ENCODE measurements around the gene ARL2. TPM values are rescaled to one million over a fixed set of nuclear protein-coding genes. Genes with fewer than 3 reads are reported as not detected.
A peak's percentile ranks its signal among the peaks of the same experiment; 100 is the strongest.
"Not testable (repeated sequence)": the region's sequence is repeated elsewhere in the genome, so short reads cannot be mapped to it uniquely, and the experiment has no call there.

The ARL2 gene
- polyA plus RNA-seq (2013, experiment 1 of 2): 156 TPM
- 189 TPM for polyA plus RNA-seq (2013, experiment 2 of 2)

DNA sequence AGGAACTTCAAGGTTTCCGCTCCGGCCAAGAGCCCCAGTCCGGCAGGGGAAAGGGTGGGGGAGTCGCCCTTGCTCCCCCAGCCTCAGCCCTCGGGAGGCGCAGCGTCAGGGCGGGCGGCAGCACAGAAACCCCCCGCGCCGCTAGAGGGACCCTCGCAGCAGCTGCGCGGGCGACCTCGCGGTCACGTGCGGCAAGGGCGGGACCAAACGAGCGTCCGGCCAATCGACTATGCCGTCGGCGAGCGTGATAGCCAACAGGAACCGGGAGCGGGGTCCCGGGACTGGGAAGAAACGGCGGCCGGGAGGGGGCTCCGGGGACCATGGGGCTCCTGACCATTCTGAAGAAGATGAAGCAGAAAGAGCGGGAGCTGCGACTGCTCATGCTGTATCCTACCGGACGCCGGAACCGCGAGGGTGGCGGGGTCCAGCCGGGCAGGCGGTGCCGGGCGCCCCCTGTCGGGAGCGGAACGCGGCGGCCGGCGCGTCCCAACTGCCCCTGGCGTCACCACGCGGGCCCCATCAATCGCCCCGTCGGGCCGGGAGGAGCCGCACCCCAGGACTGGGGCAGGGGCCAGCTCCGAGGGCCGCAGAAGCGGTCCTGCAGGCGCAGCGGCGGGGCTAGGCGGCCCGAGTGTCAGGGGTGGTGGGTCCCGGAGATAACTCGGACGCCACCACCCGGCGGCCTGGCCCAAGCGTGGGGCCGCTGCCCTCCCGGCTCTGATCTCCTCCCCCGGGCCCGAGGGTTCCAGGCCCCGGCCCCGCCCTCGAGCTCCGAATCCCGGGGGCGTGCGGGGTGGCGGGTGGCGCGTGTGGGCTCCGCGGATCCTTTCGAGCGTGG lies at the start of gene ARL2:
TSS of gene ARL2 (plus strand) at position 273 of the 838 bp plus-strand sequence. CDS start at position 321, 48 bp downstream.
- Histone ChIP-seq H3K27me3 (ENCODE audit: insufficient read depth, low read length) (no peaks in the 10 kb centered on the region), H3K27ac (ENCODE audit: low read depth, low read length) (peak within 1 kb of the TSS; percentile 97), H3K4me1 (ENCODE audit: insufficient read depth, low read length) (peaks cover 4% of the 10 kb centered on the region; the same call in 1 of the 2 replicates), H3K36me3 (ENCODE audit: insufficient read depth, low read length) (peaks cover 16% of the 10 kb centered on the region), H3K9ac (ENCODE audit: low read depth, low read length) (peak within 1 kb of the TSS; percentile 83), H3K9me3 (ENCODE audit: insufficient read depth, low read depth, low read length) (no peaks in the 10 kb centered on the region), H3K4me3 (ENCODE audit: low read length) (peak within 1 kb of the TSS; percentile 77)
- under 1% methylated on average over 96 of the region's 96 CpGs for WGBS

DNA sequence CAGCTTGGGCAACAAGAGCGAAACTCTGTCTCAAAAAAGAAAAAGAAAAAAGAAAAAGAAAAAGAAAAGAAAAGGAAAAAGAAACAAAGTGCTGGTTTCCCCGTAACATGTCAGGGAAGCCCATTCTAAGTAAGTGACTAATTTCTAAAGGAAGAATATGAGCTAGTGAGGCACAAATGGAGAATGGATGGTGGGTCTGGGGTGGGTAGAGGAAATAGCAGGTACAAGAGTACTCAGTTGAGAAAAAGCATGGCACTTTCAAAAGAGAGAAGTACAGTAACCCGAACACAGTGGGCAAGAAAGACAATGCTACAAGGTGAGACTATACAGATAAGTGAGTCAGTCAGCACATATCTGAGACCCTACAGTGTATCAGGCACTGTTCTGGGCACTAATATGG lies 46.6 kb upstream of the ARL2 start:
- H3K4me3 ChIP-seq (ENCODE audit: low read length): no peak overlapping the region
- no peaks in the 10 kb centered on the region for H3K36me3 ChIP-seq (ENCODE audit: insufficient read depth, low read length)
- H3K9me3 ChIP-seq (ENCODE audit: insufficient read depth, low read depth, low read length): no peaks in the 10 kb centered on the region
- 96% methylated on average over 3 of the region's 3 CpGs for WGBS
- no peaks in the 10 kb centered on the region for H3K27me3 ChIP-seq (ENCODE audit: insufficient read depth, low read length)
- no peaks in the 10 kb centered on the region for H3K4me1 ChIP-seq (ENCODE audit: insufficient read depth, low read length)
- H3K9ac ChIP-seq (ENCODE audit: low read depth, low read length): no peak overlapping the region
- no peak overlapping the region for H3K27ac ChIP-seq (ENCODE audit: low read depth, low read length)

DNA sequence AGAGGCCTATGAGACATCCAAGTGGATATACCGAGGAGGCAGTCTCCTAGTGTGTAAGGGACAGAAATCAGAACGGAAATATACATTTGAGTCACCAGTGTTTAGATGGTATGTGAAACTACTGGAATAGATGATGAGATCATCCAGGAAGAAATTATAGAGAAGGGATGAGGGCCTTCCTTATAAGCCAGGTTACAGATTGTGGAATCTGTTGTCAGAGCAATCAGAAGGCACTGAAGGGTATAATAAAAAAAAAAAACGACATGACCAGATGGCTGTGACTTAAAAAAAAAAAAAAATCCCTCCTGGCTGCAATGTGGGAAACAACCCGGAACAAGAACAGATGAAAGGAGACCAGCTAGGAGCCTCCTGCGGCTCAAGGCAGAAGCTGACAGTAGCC lies 44.8 kb upstream of the ARL2 start:
- no peak overlapping the region for H3K27ac ChIP-seq (ENCODE audit: low read depth, low read length)
- no peak overlapping the region for H3K4me3 ChIP-seq (ENCODE audit: low read length)
- no peaks in the 10 kb centered on the region for H3K9me3 ChIP-seq (ENCODE audit: insufficient read depth, low read depth, low read length)
- no peaks in the 10 kb centered on the region for H3K27me3 ChIP-seq (ENCODE audit: insufficient read depth, low read length)
- no peaks in the 10 kb centered on the region for H3K36me3 ChIP-seq (ENCODE audit: insufficient read depth, low read length)
- WGBS: 80% methylated on average over 5 of the region's 5 CpGs
- H3K4me1 ChIP-seq (ENCODE audit: insufficient read depth, low read length): no peaks in the 10 kb centered on the region
- H3K9ac ChIP-seq (ENCODE audit: low read depth, low read length): no peak overlapping the region

DNA sequence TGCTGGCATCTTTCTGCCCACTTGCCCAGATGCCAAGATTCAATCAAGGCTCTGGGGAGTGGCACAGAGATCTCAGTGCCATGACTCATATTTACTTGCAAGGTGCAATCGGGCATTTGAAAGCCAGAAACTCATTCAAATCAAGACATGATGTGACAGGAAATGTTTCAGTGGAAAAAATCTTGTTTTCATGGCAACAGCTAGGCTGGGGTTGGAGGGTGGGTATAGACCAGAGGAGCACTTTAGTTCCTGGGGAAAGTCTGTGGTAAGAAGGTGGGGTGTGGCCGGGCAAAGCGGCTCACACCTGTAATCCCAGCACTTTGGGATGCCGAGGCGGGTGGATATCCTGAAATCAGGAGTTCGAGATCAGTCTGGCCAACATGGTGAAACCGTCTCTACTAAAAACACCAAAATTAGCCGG lies 43.2 kb upstream of the ARL2 start:
- no peak overlapping the region for H3K27ac ChIP-seq (ENCODE audit: low read depth, low read length)
- WGBS: 95% methylated on average over 8 of the region's 8 CpGs

DNA sequence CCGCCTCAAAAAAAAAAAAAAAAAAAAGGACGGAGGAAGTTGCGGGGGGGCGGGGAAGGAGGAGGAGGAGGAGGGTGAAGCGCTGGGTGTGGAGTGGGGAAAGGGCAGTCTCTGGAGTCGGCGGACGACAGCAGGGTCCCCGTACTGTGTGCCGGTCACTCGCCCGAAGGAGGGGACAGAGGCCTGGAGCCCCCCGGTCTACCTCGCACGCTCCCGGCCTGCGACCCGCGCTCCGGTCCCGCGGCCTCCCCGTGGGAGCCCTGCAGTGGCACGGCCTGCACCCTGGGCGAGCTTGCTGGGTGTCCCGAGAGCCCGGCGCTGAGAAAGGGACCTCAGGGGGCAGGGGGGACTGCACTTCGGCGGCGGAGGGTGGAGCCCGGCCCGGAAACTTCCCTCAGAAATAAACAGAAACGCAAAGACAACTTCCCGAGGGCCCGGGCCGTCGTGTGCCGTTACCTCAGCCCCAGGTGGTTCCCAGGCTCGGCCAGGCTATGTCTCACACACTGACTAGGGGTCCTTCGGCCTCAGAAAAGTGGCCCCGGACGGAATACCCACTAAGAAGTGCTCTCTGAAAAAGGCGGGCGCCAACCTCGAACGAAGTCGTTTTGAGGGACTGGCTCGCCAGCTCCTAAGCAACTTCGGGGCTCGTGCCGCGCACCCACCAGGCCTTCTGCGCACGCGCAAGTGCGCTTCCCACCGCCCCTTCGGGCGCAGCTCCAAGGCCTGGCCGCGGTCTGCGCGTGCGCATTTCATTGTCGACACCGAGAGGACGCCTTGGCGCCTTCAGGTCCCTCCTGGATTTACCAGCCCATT lies 42.3 kb upstream of the ARL2 start, which contains the start of gene MAJIN:
TSS of gene MAJIN (minus strand) at position 688 of the 813 bp plus-strand sequence. CDS start 12,703 bp downstream, outside the sequence.
- no peaks in the 10 kb centered on the region for H3K36me3 ChIP-seq (ENCODE audit: insufficient read depth, low read length)
- 92% methylated on average over 69 of the region's 69 CpGs for WGBS
- H3K9me3 ChIP-seq (ENCODE audit: insufficient read depth, low read depth, low read length): no peaks in the 10 kb centered on the region
- no peaks in the 10 kb centered on the region for H3K27me3 ChIP-seq (ENCODE audit: insufficient read depth, low read length)
- no peak within 1 kb of the TSS for H3K4me3 ChIP-seq (ENCODE audit: low read length)
- no peak within 1 kb of the TSS for H3K9ac ChIP-seq (ENCODE audit: low read depth, low read length)
- no peak within 1 kb of the TSS for H3K27ac ChIP-seq (ENCODE audit: low read depth, low read length)
- no peaks in the 10 kb centered on the region for H3K4me1 ChIP-seq (ENCODE audit: insufficient read depth, low read length)

More for the DNA sequence above, 43.2 kb upstream of the ARL2 start:
- no peaks in the 10 kb centered on the region for H3K9me3 ChIP-seq (ENCODE audit: insufficient read depth, low read depth, low read length)
- no peak overlapping the region for H3K4me3 ChIP-seq (ENCODE audit: low read length)
- no peaks in the 10 kb centered on the region for H3K36me3 ChIP-seq (ENCODE audit: insufficient read depth, low read length)
- no peak overlapping the region for H3K9ac ChIP-seq (ENCODE audit: low read depth, low read length)
- H3K4me1 ChIP-seq (ENCODE audit: insufficient read depth, low read length): no peaks in the 10 kb centered on the region
- no peaks in the 10 kb centered on the region for H3K27me3 ChIP-seq (ENCODE audit: insufficient read depth, low read length)

DNA sequence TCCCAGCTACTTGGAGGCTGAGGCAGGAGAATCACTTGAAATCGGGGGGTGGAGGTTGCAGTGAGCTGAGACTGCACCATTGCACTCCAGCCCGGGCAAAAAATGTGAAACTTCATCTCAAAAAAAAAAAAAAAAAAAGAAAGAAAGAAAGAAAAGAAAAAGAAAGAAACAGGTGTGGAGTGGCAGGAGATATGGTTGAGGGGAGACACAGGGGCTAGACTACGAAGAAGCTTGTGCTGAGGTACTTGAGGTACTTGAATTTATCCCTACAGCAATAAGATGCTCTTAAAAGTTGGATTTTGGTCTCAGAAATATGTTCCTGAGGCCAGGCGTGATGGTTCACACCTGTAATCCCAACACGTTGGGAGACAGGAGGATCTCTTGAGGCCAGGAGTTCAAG lies 39.8 kb upstream of the ARL2 start:
- H3K4me3 ChIP-seq (ENCODE audit: low read length): no peak overlapping the region
- H3K36me3 ChIP-seq (ENCODE audit: insufficient read depth, low read length): no peaks in the 10 kb centered on the region
- 82% methylated on average over 4 of the region's 5 CpGs for WGBS
- H3K27me3 ChIP-seq (ENCODE audit: insufficient read depth, low read length): no peaks in the 10 kb centered on the region
- H3K27ac ChIP-seq (ENCODE audit: low read depth, low read length): no peak overlapping the region
- H3K9ac ChIP-seq (ENCODE audit: low read depth, low read length): no peak overlapping the region
- no peaks in the 10 kb centered on the region for H3K9me3 ChIP-seq (ENCODE audit: insufficient read depth, low read depth, low read length)
- no peaks in the 10 kb centered on the region for H3K4me1 ChIP-seq (ENCODE audit: insufficient read depth, low read length)

DNA sequence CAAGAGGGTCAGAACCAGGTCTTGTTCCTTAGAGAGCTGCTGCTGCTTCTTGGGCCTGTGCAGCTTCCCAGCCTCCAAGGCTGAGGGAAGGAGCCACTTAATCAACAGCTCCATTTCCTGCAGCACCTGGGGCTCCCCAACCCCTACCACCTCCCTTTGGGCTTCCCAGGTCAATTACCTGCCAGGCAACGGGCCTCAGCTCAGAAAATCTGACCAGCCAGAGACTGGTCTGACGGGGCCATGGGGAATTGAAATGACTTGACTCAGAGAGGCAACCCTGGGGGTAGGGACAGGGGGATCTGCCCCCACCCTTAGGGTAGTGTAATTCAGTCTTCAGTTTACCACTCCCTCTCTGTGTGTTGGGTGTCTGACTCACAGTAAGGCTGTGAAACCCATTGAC lies 37.3 kb upstream of the ARL2 start:
- Histone ChIP-seq H3K9ac (ENCODE audit: low read depth, low read length) (no peak overlapping the region), H3K9me3 (ENCODE audit: insufficient read depth, low read depth, low read length) (no peaks in the 10 kb centered on the region), H3K27ac (ENCODE audit: low read depth, low read length) (no peak overlapping the region), H3K4me3 (ENCODE audit: low read length) (no peak overlapping the region), H3K4me1 (ENCODE audit: insufficient read depth, low read length) (no peaks in the 10 kb centered on the region), H3K27me3 (ENCODE audit: insufficient read depth, low read length) (no peaks in the 10 kb centered on the region), H3K36me3 (ENCODE audit: insufficient read depth, low read length) (no peaks in the 10 kb centered on the region)
- 77% methylated on average over 2 of the region's 2 CpGs for WGBS

DNA sequence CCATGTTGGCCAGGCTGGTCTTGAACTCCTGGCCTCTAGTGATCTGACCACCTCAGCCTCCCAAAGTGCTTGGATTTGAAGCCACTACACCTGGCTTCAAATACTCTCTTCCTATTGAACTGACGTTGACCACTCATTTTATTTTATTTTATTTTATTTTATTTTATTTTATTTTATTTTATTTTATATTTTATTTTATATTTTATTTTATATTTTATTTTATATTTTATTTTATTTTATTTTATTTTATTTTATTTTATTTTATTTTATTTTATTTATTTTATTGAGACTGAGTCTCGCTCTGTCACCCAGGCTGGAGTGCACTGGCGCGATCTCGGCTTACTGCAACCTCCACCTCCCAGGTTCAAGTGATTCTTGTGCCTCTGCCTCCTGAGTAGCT lies 30.6 kb upstream of the ARL2 start:
- H3K9me3 ChIP-seq (ENCODE audit: insufficient read depth, low read depth, low read length); H3K9ac ChIP-seq (ENCODE audit: low read depth, low read length); H3K4me3 ChIP-seq (ENCODE audit: low read length); H3K36me3 ChIP-seq (ENCODE audit: insufficient read depth, low read length); H3K4me1 ChIP-seq (ENCODE audit: insufficient read depth, low read length); H3K27me3 ChIP-seq (ENCODE audit: insufficient read depth, low read length); H3K27ac ChIP-seq (ENCODE audit: low read depth, low read length): not testable (repeated sequence)
- 82% methylated on average over 4 of the region's 5 CpGs for WGBS

DNA sequence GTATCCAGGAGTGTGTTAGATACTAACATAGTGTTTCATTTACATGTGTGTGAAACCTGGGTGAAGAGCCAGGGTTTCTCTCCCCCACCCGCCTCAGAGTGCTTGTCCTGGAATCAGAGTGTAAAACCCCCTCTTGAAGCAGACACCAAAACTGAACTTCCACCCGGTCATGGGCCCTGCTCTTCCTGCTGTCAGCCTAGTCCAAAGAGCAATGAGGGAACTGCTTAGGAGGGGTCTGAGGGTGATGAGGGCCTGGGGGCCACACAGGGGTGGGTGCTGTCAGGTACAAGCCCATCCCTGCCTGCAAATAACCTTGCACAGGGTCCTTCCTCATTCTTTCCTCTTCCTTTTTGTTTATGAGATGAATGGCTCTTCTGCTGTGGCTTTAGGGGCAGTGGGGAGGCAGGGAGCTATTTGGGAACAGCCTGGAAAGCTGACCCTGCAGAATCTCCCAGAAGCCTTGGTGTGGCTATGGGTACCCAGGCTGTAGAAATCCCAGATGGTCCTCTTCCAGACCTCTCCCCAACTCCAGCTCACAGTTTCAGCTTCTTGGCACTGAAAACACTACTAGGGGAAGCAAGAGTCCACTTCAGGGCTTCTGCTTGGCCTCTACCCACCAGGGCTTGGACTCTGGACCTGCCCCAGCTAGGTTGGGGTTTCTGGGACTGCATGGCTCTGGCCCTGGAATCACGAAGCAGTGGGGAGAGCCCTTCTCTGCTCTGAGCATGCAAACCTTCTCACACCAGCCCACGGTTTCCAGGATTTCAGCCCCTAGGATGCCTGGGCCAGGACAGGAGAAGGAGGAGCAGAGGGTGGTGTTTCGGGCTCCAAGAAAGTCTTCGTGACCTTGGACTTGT lies 25.7 kb upstream of the ARL2 start:
- Histone ChIP-seq H3K4me1 (ENCODE audit: insufficient read depth, low read length) (no peaks in the 10 kb centered on the region), H3K9ac (ENCODE audit: low read depth, low read length) (no peak overlapping the region), H3K9me3 (ENCODE audit: insufficient read depth, low read depth, low read length) (no peaks in the 10 kb centered on the region), H3K36me3 (ENCODE audit: insufficient read depth, low read length) (no peaks in the 10 kb centered on the region), H3K27ac (ENCODE audit: low read depth, low read length) (no peak overlapping the region), H3K4me3 (ENCODE audit: low read length) (no peak overlapping the region), H3K27me3 (ENCODE audit: insufficient read depth, low read length) (no peaks in the 10 kb centered on the region)
- WGBS: 84% methylated on average over 6 of the region's 6 CpGs

DNA sequence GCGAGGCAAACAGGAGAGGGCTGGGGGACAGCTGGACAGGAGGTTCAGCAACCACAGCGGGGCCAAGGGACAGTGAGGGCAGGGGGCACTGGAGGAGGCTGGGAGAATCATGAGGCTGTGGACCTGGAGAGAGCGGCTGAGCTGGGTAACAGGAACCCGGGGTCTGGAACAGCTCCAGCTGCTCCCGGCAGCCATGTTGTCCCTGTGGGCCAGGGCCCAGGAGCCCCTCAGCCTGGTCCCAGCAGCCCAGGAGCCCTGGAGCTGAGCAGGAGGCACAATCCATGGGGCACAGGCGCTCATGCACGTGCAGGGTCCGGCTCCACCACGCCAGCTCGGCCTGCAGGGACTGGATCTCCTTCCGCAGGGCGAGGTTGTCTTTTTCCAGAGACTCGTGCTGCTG lies 24.5 kb upstream of the ARL2 start:
- Histone ChIP-seq H3K9me3 (ENCODE audit: insufficient read depth, low read depth, low read length) (no peaks in the 10 kb centered on the region), H3K9ac (ENCODE audit: low read depth, low read length) (no peak overlapping the region), H3K4me1 (ENCODE audit: insufficient read depth, low read length) (no peaks in the 10 kb centered on the region), H3K4me3 (ENCODE audit: low read length) (no peak overlapping the region), H3K36me3 (ENCODE audit: insufficient read depth, low read length) (no peaks in the 10 kb centered on the region), H3K27ac (ENCODE audit: low read depth, low read length) (no peak overlapping the region), H3K27me3 (ENCODE audit: insufficient read depth, low read length) (no peaks in the 10 kb centered on the region)
- 91% methylated on average over 13 of the region's 13 CpGs for WGBS

All from HUES64 (cell line).